HepG2 (cell line): Measurements from ENCODE around the gene ZSCAN23. TPM values are rescaled to one million over a fixed set of nuclear protein-coding genes. Genes with fewer than 3 reads are reported as not detected.

ENCODE experiments used
- ATAC-seq: fragments of 200-7000 bp; cut with Tn5 transposase; 3 replicates; pipeline ENCODE4 v1.9.1; 2020; ENCODE audit warnings: mild to moderate bottlenecking, moderate library complexity
- BruUV-seq: library from RNA; stranded (reverse); fragments of 400-500 nt; replicated peaks from 2 replicates; lab custom pipeline; 2021; lab: Mats Ljungman, UMichigan
- CTCF ChIA-PET: fragments of 300-600 bp; formaldehyde crosslinking; extraction: SDS; loops from one replicate; lab custom pipeline; 2021; ENCODE audit warnings: low total read pairs, inconsistent platforms, low intra/inter-chr PET ratio; lab: Yijun Ruan, JAX
- POLR2A ChIA-PET: fragments of 350-600 bp; sonication (Branson Sonifier 250); formaldehyde crosslinking; loops from one replicate; lab custom pipeline; 2020; ENCODE audit warnings: antibody characterized with exemption, inconsistent platforms; lab: Yijun Ruan, JAX
- DNase-seq: peaks from one replicate; pipeline ENCODE4 v3.0.0-alpha.2; 2015; ENCODE audit warnings: low spot score
- FAIRE-seq: peaks from 3 replicates; lab custom pipeline; 2011; peaks lifted over from hg19 to GRCh38; lab: Jason Lieb, UNC
- H2AFZ ChIP-seq: one replicate; pipeline ENCODE4 v1.6.1; 2011; ENCODE audit warnings: low read length, inconsistent platforms
- H3K27ac ChIP-seq: fragments of 300-600 bp; 3 replicates; pipeline ENCODE4 v1.8.0; 2011; ENCODE audit warnings: mixed run types, mild to moderate bottlenecking, mixed read lengths, low read length, inconsistent platforms; ENCODE audit not compliant: insufficient read depth; ENCODE audit errors: extremely low read length
- H3K27me3 ChIP-seq, 2 experiments: fragments of 200-600 bp in 1 of 2; 2 replicates in 1 of 2; 3 replicates in 1 of 2; pipeline versions ENCODE4 v1.6.0 to v1.8.0; 2011; ENCODE audit warnings: low read length in 2 of 2, mild to moderate bottlenecking in 2 of 2, moderate library complexity in 2 of 2, inconsistent platforms in 1 of 2; ENCODE audit not compliant: insufficient read depth in 2 of 2, control insufficient read depth in 1 of 2
- H3K36me3 ChIP-seq, 2 experiments: fragments of 200-600 bp in 1 of 2; replicated peaks in 1 of 2; 2 replicates in 1 of 2; 3 replicates in 1 of 2; pipeline versions ENCODE4 v1.5.1 to v1.8.0; 2011; ENCODE audit warnings: low read length in 2 of 2, inconsistent platforms in 1 of 2; ENCODE audit not compliant: insufficient read depth in 2 of 2, control insufficient read depth in 1 of 2
- H3K4me1 ChIP-seq: 2 replicates; pipeline ENCODE4 v1.5.1; 2012; ENCODE audit warnings: low read length, inconsistent platforms; ENCODE audit not compliant: insufficient read depth
- H3K4me2 ChIP-seq: 2 replicates; pipeline ENCODE4 v1.6.0; 2011; ENCODE audit warnings: low read depth, low read length, inconsistent platforms
- H3K4me3 ChIP-seq, 3 experiments: fragments of 200-600 bp in 1 of 3; sonication (generic), shearing (Covaris generic) in 1 of 3; replicated peaks in 1 of 3; 2 replicates each; pipeline ENCODE4 v1.5.1; 2011 to 2016; ENCODE audit warnings: low read length in 3 of 3, inconsistent platforms in 2 of 3, low read depth in 2 of 3, mild to moderate bottlenecking in 2 of 3, control low read depth in 1 of 3, mixed read lengths in 1 of 3; ENCODE audit not compliant: insufficient read depth in 1 of 3
- H3K79me2 ChIP-seq: one replicate; pipeline ENCODE4 v1.6.1; 2011; ENCODE audit warnings: low read length, inconsistent platforms; ENCODE audit not compliant: insufficient read depth
- H3K9ac ChIP-seq: 2 replicates; pipeline ENCODE4 v1.6.0; 2011; ENCODE audit warnings: mild to moderate bottlenecking, low read depth, low read length, inconsistent platforms; ENCODE audit not compliant: insufficient read depth
- H3K9me3 ChIP-seq: 2 replicates; pipeline ENCODE4 v1.5.1; 2012; ENCODE audit warnings: mild to moderate bottlenecking, low read length
- H4K20me1 ChIP-seq: 2 replicates; pipeline ENCODE4 v1.6.0; 2011; ENCODE audit warnings: inconsistent platforms, mild to moderate bottlenecking, low read length, moderate library complexity; ENCODE audit not compliant: insufficient read depth
- CEBPG ChIP-seq: IDR thresholded peaks from 2 replicates; pipeline ENCODE4 v1.6.1; 2016
- HOXA3 ChIP-seq: sonication (generic); formaldehyde crosslinking; IDR thresholded peaks from 2 replicates; pipeline ENCODE4 v1.5.0; 2020; ENCODE audit warnings: missing genetic modification reagents
- IRF2 ChIP-seq: IDR thresholded peaks from 2 replicates; pipeline ENCODE4 v1.6.1; 2018; ENCODE audit warnings: missing genetic modification reagents, missing compliant biosample characterization
- KDM1A ChIP-seq: IDR thresholded peaks from 2 replicates; pipeline ENCODE4 v1.6.1; 2016; ENCODE audit warnings: missing compliant biosample characterization
- MEIS1 ChIP-seq: sonication (generic); formaldehyde crosslinking; IDR thresholded peaks from 2 replicates; pipeline ENCODE4 v1.9.0; 2021; ENCODE audit warnings: mild to moderate bottlenecking, missing genetic modification reagents, moderate library complexity, borderline replicate concordance
- PHF20 ChIP-seq: sonication (generic); formaldehyde crosslinking; IDR thresholded peaks from 2 replicates; pipeline ENCODE4 v1.5.0; 2020; ENCODE audit warnings: mild to moderate bottlenecking, missing genetic modification reagents
- SIN3B ChIP-seq: fragments of 150-350 bp; IDR thresholded peaks from 2 replicates; pipeline ENCODE4 v1.6.1; 2014; ENCODE audit warnings: low read length
- TBL1XR1 ChIP-seq: fragments of 150-350 bp; IDR thresholded peaks from 2 replicates; pipeline ENCODE4 v1.6.1; 2014; ENCODE audit warnings: borderline replicate concordance, low read length; ENCODE audit not compliant: partially characterized antibody
- TCF7 ChIP-seq: sonication (generic); IDR thresholded peaks from 2 replicates; pipeline ENCODE4 v1.6.1; 2016; ENCODE audit warnings: antibody characterized with exemption, low read depth
- ZFX ChIP-seq: sonication (generic); formaldehyde crosslinking; IDR thresholded peaks from 2 replicates; pipeline ENCODE4 v1.4.0; 2020; ENCODE audit warnings: mild to moderate bottlenecking, low read depth, missing genetic modification reagents, moderate library complexity
- ZNF766 ChIP-seq: sonication (generic); formaldehyde crosslinking; IDR thresholded peaks from 2 replicates; pipeline ENCODE4 v1.5.0; 2020; ENCODE audit warnings: missing genetic modification reagents, borderline replicate concordance
- ZSCAN12 ChIP-seq: sonication (generic); formaldehyde crosslinking; IDR thresholded peaks from 2 replicates; pipeline ENCODE4 v1.9.0; 2021; ENCODE audit warnings: mild to moderate bottlenecking, missing genetic modification reagents
- WGBS: methylation state at CpG from one replicate; pipeline ENCODE4 v1.1.6; 2017; ENCODE audit warnings: low lambda C conversion rate; 5-methylcytosine and 5-hydroxymethylcytosine counted together
- in situ Hi-C: cut with HindIII; loops from 2 replicates; pipeline ENCODE4 v1.10.0; 2017; ENCODE audit warnings: low pct_unique_long_range_greater_than_20kb; ENCODE audit not compliant: extremely low pct_ligation_motif_present
- intact Hi-C: fragments of 100-400 bp; cut with micrococcal nuclease; formaldehyde crosslinking; loops from one replicate; pipeline ENCODE4 v1.10.0; 2022; ENCODE audit not compliant: unreplicated experiment
- polyA plus RNA-seq, 8 experiments: library from polyadenylated mRNA; depleted of rRNA in 3 of 8; stranded (reverse) in 7 of 8; unstranded in 1 of 8; fragments of >200 nt; fragmentation: Illumina TruSeq in 4 of 8; extraction: Trizol in 4 of 8; gene quantifications; 2 replicates each; pipeline versions ENCODE4 v1.2.1 to v1.2.3, GENCODE V29; 2011 to 2016; ENCODE audit warnings: low read depth in 4 of 8, missing spikeins in 1 of 8, mixed read lengths in 1 of 8; ENCODE audit not compliant: insufficient read depth in 1 of 8
- total RNA-seq, 5 experiments: library from RNA; depleted of rRNA; stranded (reverse); fragments of >200 nt; fragmentation: Illumina TruSeq; extraction: Trizol; gene quantifications; 2 replicates each; pipeline ENCODE4 v1.2.3, GENCODE V29; 2016; ENCODE audit warnings: low read depth in 1 of 5
- TF ChIP-seq, protein P1 (sequence below), 2 experiments: IDR thresholded peaks; 2 replicates each; pipeline ENCODE4 v1.6.1; 2011 to 2012; ENCODE audit warnings: low read length in 2 of 2, borderline replicate concordance in 1 of 2, low read depth in 1 of 2, mild to moderate bottlenecking in 1 of 2, moderate library complexity in 1 of 2
- TF ChIP-seq, protein P2 (sequence below): sonication (generic); formaldehyde crosslinking; conservative IDR thresholded peaks from 2 replicates; pipeline ENCODE4 v1.8.0; 2022; ENCODE audit warnings: low read depth, missing genetic modification reagents
- TF ChIP-seq, protein P3 (sequence below): sonication (generic); formaldehyde crosslinking; IDR thresholded peaks from 2 replicates; pipeline ENCODE4 v1.8.1; 2023; ENCODE audit warnings: mild to moderate bottlenecking, missing genetic modification reagents

The ZSCAN23 gene
- total and polyA plus RNA-seq, 2 of the 13 experiments (the other 11 are each of a cell fraction or from before 2014, with no cell fraction given), result 0.29 to 1.2 TPM

DNA sequence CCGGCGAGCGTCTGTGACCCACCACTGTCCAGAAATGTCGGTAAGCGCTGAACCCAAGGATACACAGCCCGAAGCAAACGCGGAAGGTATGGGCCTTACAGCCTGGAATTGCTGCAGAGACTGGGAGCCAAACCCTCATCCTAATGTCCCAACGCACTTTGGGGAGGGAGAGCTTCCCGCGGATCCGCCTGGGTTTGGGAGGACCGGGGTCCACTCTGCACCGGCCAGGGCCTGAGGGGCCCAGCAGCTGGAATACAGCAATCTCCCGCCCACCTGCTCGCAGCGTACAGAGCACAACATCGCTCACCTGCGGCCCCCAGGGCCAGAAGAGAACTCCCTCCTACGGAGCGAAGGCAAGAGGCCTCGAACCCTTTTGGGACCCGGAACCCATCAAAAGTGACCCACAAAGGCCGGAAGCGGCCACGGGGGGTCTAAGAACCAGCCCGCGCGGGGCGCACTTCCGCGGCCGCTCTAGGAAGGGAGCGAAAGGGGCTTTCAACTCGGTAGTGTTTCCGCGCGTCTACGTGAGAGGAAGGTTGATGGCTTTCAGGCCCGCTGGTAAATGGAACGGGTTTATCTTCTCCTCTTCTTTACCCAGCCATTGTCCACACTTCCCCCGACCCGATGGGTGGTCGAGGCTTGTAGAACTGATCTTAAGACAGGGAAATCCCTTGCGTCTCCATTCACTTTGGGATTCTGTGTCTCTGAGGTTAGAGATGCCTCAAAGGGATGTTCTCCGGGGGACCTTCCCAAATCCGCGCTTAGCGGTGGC is 43.8 kb downstream of the ZSCAN23 start, which contains the start of gene ZSCAN12:
ZSCAN12 (minus strand) TSS at position 398 of the 772 bp plus-strand sequence. CDS start 1,342 bp downstream, outside the sequence.
- peak; percentile 98 for ATAC-seq
- Histone ChIP-seq H3K27me3 (no peaks in the 10 kb centered on the region; a peak in 1 of 5 replicates), H3K4me1 (peaks cover 49% of the 10 kb centered on the region), H4K20me1 (no peaks in the 10 kb centered on the region), H3K9me3 (no peaks in the 10 kb centered on the region), H3K27ac (peak within 1 kb of the TSS; percentile 68), H3K79me2 (peaks cover 30% of the 10 kb centered on the region), H3K4me2 (peak within 1 kb of the TSS; percentile 73), H3K9ac (peak within 1 kb of the TSS; percentile 96), H2AFZ (peak within 1 kb of the TSS; percentile 97), H3K36me3 (peaks cover 2 to 18% of the 10 kb centered on the region in 2 experiments; a peak in 3 of 5 replicates), H3K4me3 (peak within 1 kb of the TSS; percentile 82 to 99 (median 94))
- BruUV-seq, result TSS peak; percentile 77
- in situ Hi-C loops, result loop anchor here (10.0 kb wide), 1 partner anchor 285 kb away; no protein-coding TSS in a partner anchor
- peak; percentile 86 for DNase-seq
- POLR2A ChIA-PET, result interaction anchor here (0.7 to 1.6 kb wide), 8 partner anchors 16 to 275 kb away, joined by 3 to 21 read pairs (median 6); partner anchors contain the start of genes ZKSCAN3, ZKSCAN8 and ZSCAN16
- FAIRE-seq, result peak; percentile 73
- WGBS, result under 1% methylated on average over 33 of the region's 49 CpGs
- CTCF ChIA-PET, result interaction anchor here (1.4 kb wide), 1 partner anchor 143 kb away, joined by 4 read pairs; no protein-coding TSS in a partner anchor
- intact Hi-C loops, result loop anchor here (1.0 to 5.0 kb wide), 5 partner anchors 16 to 263 kb away; partner anchors contain the start of gene ZSCAN26
- TF ChIP-seq, protein P1, sequence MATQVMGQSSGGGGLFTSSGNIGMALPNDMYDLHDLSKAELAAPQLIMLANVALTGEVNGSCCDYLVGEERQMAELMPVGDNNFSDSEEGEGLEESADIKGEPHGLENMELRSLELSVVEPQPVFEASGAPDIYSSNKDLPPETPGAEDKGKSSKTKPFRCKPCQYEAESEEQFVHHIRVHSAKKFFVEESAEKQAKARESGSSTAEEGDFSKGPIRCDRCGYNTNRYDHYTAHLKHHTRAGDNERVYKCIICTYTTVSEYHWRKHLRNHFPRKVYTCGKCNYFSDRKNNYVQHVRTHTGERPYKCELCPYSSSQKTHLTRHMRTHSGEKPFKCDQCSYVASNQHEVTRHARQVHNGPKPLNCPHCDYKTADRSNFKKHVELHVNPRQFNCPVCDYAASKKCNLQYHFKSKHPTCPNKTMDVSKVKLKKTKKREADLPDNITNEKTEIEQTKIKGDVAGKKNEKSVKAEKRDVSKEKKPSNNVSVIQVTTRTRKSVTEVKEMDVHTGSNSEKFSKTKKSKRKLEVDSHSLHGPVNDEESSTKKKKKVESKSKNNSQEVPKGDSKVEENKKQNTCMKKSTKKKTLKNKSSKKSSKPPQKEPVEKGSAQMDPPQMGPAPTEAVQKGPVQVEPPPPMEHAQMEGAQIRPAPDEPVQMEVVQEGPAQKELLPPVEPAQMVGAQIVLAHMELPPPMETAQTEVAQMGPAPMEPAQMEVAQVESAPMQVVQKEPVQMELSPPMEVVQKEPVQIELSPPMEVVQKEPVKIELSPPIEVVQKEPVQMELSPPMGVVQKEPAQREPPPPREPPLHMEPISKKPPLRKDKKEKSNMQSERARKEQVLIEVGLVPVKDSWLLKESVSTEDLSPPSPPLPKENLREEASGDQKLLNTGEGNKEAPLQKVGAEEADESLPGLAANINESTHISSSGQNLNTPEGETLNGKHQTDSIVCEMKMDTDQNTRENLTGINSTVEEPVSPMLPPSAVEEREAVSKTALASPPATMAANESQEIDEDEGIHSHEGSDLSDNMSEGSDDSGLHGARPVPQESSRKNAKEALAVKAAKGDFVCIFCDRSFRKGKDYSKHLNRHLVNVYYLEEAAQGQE (IDR thresholded peaks at IDR 0.05; ENCODE audit: borderline replicate concordance in 1 of 2, low read depth in 1 of 2, low read length in 2 of 2), result peak in 1 of 2 experiments; percentile 50; a peak in 1 of 4 replicates
- TF ChIP-seq TCF7 (peak; percentile 43; the same call in 1 of the 2 replicates), ZSCAN12 (CRISPR knock-in tag) (no peak), IRF2 (CRISPR knock-in tag) (peak; percentile 98), KDM1A (no peak), PHF20 (CRISPR knock-in tag) (peak; percentile 99), MEIS1 (CRISPR knock-in tag) (peak; percentile 75), HOXA3 (CRISPR knock-in tag) (peak; percentile 96), ZFX (CRISPR knock-in tag) (peak; percentile 99), ZNF766 (CRISPR knock-in tag) (peak; percentile 74; the same call in 1 of the 2 replicates), TBL1XR1 (peak; percentile 37), SIN3B (peak; percentile 86), CEBPG (CRISPR knock-in tag) (no peak)
- TF ChIP-seq, protein P2, sequence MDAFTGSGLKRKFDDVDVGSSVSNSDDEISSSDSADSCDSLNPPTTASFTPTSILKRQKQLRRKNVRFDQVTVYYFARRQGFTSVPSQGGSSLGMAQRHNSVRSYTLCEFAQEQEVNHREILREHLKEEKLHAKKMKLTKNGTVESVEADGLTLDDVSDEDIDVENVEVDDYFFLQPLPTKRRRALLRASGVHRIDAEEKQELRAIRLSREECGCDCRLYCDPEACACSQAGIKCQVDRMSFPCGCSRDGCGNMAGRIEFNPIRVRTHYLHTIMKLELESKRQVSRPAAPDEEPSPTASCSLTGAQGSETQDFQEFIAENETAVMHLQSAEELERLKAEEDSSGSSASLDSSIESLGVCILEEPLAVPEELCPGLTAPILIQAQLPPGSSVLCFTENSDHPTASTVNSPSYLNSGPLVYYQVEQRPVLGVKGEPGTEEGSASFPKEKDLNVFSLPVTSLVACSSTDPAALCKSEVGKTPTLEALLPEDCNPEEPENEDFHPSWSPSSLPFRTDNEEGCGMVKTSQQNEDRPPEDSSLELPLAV (CRISPR knock-in tag), result no peak
- TF ChIP-seq, protein P3, sequence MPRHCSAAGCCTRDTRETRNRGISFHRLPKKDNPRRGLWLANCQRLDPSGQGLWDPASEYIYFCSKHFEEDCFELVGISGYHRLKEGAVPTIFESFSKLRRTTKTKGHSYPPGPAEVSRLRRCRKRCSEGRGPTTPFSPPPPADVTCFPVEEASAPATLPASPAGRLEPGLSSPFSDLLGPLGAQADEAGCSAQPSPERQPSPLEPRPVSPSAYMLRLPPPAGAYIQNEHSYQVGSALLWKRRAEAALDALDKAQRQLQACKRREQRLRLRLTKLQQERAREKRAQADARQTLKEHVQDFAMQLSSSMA (CRISPR knock-in tag), result 0 out of 2 replicates have a peak, but pooled peaks have one; percentile 88
